Uterus (tissue), 2 donors: ENCODE measurements around the gene CD200R1.

ENCODE experiments used
- POLR2A ChIP-seq, 2 donors: fragments of 450-650 bp; IDR thresholded peaks; one replicate each; pipeline ENCODE4 v1.6.1; 2016; ENCODE audit warnings: antibody characterized with exemption in 2 of 2, mild to moderate bottlenecking in 1 of 2, moderate library complexity in 1 of 2
- TF ChIP-seq, protein P1 (sequence below), 4 experiments: fragments of 200-600 bp in 2 of 4; fragments of 450-650 bp in 2 of 4; sonication (generic) in 2 of 4; IDR thresholded peaks; one replicate each; pipeline ENCODE4 v1.5.1; 2016 to 2019; ENCODE audit warnings: antibody characterized with exemption in 4 of 4, mild to moderate bottlenecking in 2 of 4, moderate library complexity in 1 of 4

GRCh38 chr3:112976953-112977352 lies 2.0 kb upstream of the CD200R1 start:
- TF ChIP-seq, protein P1, sequence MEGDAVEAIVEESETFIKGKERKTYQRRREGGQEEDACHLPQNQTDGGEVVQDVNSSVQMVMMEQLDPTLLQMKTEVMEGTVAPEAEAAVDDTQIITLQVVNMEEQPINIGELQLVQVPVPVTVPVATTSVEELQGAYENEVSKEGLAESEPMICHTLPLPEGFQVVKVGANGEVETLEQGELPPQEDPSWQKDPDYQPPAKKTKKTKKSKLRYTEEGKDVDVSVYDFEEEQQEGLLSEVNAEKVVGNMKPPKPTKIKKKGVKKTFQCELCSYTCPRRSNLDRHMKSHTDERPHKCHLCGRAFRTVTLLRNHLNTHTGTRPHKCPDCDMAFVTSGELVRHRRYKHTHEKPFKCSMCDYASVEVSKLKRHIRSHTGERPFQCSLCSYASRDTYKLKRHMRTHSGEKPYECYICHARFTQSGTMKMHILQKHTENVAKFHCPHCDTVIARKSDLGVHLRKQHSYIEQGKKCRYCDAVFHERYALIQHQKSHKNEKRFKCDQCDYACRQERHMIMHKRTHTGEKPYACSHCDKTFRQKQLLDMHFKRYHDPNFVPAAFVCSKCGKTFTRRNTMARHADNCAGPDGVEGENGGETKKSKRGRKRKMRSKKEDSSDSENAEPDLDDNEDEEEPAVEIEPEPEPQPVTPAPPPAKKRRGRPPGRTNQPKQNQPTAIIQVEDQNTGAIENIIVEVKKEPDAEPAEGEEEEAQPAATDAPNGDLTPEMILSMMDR (IDR thresholded peaks at IDR 0.05) = no peak
- no peak for TF ChIP-seq POLR2A (IDR thresholded peaks at IDR 0.05)
